Measurements from ENCODE around the gene OLR1. TPM values are rescaled to one million over a fixed set of nuclear protein-coding genes. Genes with fewer than 3 reads are reported as not detected.

The OLR1 gene
- total RNA-seq, 1 experiment from 2014 or later: not detected

GRCh38 chr12:10155966-10156365 is 16.0 kb downstream of the OLR1 start:
- H3K4me3 Mint-ChIP-seq: no peak overlapping the region
- no peaks in the 10 kb centered on the region for H3K36me3 Mint-ChIP-seq
- peaks cover 7% of the 10 kb centered on the region for H3K4me1 Mint-ChIP-seq
- no peaks in the 10 kb centered on the region for H3K9me3 Mint-ChIP-seq
- DNase-seq (ENCODE audit: low spot score) (no peak), ATAC-seq (no peak)
- CTCF ChIA-PET: no interaction called here
- TF ChIP-seq TCF7 (CRISPR knock-in tag; IDR thresholded peaks at IDR 0.05; ENCODE audit: low read depth): no peak
- no peak for TF ChIP-seq ZBTB43 (CRISPR knock-in tag; IDR thresholded peaks at IDR 0.05)
- no peak for TF ChIP-seq PRRX2 (CRISPR knock-in tag; IDR thresholded peaks at IDR 0.05)
- no peak for TF ChIP-seq ATF6 (CRISPR knock-in tag; IDR thresholded peaks at IDR 0.05)
- no peak for TF ChIP-seq E2F5 (CRISPR knock-in tag; IDR thresholded peaks at IDR 0.05)
- TF ChIP-seq SMAD3 (CRISPR knock-in tag; IDR thresholded peaks at IDR 0.05; ENCODE audit: borderline replicate concordance): no peak
- POLR2A ChIA-PET: no interaction called here
- no peak overlapping the region for H3K27ac Mint-ChIP-seq
- no peaks in the 10 kb centered on the region; the same call in 1 of the 2 replicates for H3K27me3 Mint-ChIP-seq (ENCODE audit: low read depth)

- Mint-ChIP-seq H3K36me3 (no peaks in the 10 kb centered on the region), H3K9me3 (no peaks in the 10 kb centered on the region), H3K27me3 (ENCODE audit: low read depth) (no peaks in the 10 kb centered on the region; the same call in 1 of the 2 replicates), H3K27ac (peak overlapping the region; percentile 90), H3K4me3 (peak overlapping the region; percentile 81), H3K4me1 (peaks cover 7% of the 10 kb centered on the region)
- POLR2A ChIA-PET: interaction anchor here (2.5 kb wide), 1 partner anchor 58 kb away, joined by 12 read pairs; the partner anchor contains the start of gene GABARAPL1
- TF ChIP-seq FOXP4 (CRISPR knock-in tag; IDR thresholded peaks at IDR 0.05): 0 out of 2 replicates have a peak, but pooled peaks have one; percentile 16
- no peak for TF ChIP-seq TEAD1 (CRISPR knock-in tag; IDR thresholded peaks at IDR 0.05)
- DNase-seq (ENCODE audit: low spot score) (no peak), ATAC-seq (no peak)
- CTCF ChIA-PET: interaction anchor here (1.0 kb wide), 1 partner anchor 27 kb away, joined by 6 read pairs; no protein-coding TSS in a partner anchor
These were observed 17.8 kb downstream of the OLR1 start for GRCh38 chr12:10154145-10154496.

GRCh38 chr12:10153271-10154144 is 18.4 kb downstream of the OLR1 start:
- Mint-ChIP-seq H3K27me3 (ENCODE audit: low read depth) (no peaks in the 10 kb centered on the region; the same call in 1 of the 2 replicates), H3K4me1 (peaks cover 7% of the 10 kb centered on the region), H3K36me3 (no peaks in the 10 kb centered on the region), H3K27ac (peak overlapping the region; percentile 90), H3K9me3 (no peaks in the 10 kb centered on the region), H3K4me3 (peak overlapping the region; percentile 81)
- ATAC-seq (peak; percentile 91), DNase-seq (ENCODE audit: low spot score) (peak; percentile 73)
- POLR2A ChIA-PET: interaction anchor here (0.6 to 2.5 kb wide), 5 partner anchors 42 to 104 kb away, joined by 3 to 12 read pairs (median 3); partner anchors contain the start of gene GABARAPL1
- CTCF ChIA-PET: interaction anchor here (0.6 to 1.6 kb wide), 39 partner anchors 10 to 423 kb away, joined by 3 to 25 read pairs (median 4); partner anchors contain the start of genes CLEC12B, CLEC1A, CLEC1B and OLR1
- TF ChIP-seq FOXP1 (CRISPR knock-in tag; IDR thresholded peaks at IDR 0.05; ENCODE audit: borderline replicate concordance) (peak; percentile 95), ERG (CRISPR knock-in tag; IDR thresholded peaks at IDR 0.05) (no peak), CREM (CRISPR knock-in tag; IDR thresholded peaks at IDR 0.05) (0 out of 2 replicates have a peak, but pooled peaks have one; percentile 51), USF1 (CRISPR knock-in tag; IDR thresholded peaks at IDR 0.05) (no peak), HMGXB4 (CRISPR knock-in tag; IDR thresholded peaks at IDR 0.05) (peak; percentile 96), MAX (CRISPR knock-in tag; IDR thresholded peaks at IDR 0.05) (peak; percentile 66), ZNF281 (CRISPR knock-in tag; IDR thresholded peaks at IDR 0.05) (no peak)
